H9 (cell line): Measurements from ENCODE around the gene KIF18B. TPM values are rescaled to one million over a fixed set of nuclear protein-coding genes. Genes with fewer than 3 reads are reported as not detected.

Experiments
- DNase-seq: peaks from one replicate; pipeline ENCODE4 v3.0.0-alpha.2; 2017
- H2AFZ ChIP-seq: one replicate; pipeline ENCODE4 v1.6.1; 2013; ENCODE audit warnings: mild to moderate bottlenecking, low read length, control low read depth, moderate library complexity
- H2AK5ac ChIP-seq: 2 replicates; pipeline ENCODE4 v1.6.1; 2013; ENCODE audit warnings: low read length, control low read depth, mixed read lengths; ENCODE audit not compliant: insufficient read length
- H2BK120ac ChIP-seq: one replicate; pipeline ENCODE4 v1.6.1; 2013; ENCODE audit warnings: low read depth, mild to moderate bottlenecking, low read length, control low read depth, inconsistent platforms; ENCODE audit not compliant: poor library complexity, severe bottlenecking
- H2BK12ac ChIP-seq: 2 replicates; pipeline ENCODE4 v1.6.1; 2013; ENCODE audit warnings: low read length, control low read depth, mixed read lengths, low read depth; ENCODE audit not compliant: insufficient read length
- H2BK15ac ChIP-seq: 2 replicates; pipeline ENCODE4 v1.6.1; 2013; ENCODE audit warnings: low read depth, low read length, control low read depth
- H2BK20ac ChIP-seq: one replicate; pipeline ENCODE4 v1.6.1; 2013; ENCODE audit warnings: low read depth, mild to moderate bottlenecking, low read length, control low read depth, inconsistent platforms; ENCODE audit not compliant: poor library complexity, severe bottlenecking
- H2BK5ac ChIP-seq: 2 replicates; pipeline ENCODE4 v1.6.1; 2013; ENCODE audit warnings: low read length, control low read depth, mixed read lengths; ENCODE audit not compliant: insufficient read length
- H3K14ac ChIP-seq: 2 replicates; pipeline ENCODE4 v1.6.1; 2013; ENCODE audit warnings: low read length, control low read depth; ENCODE audit not compliant: insufficient read depth
- H3K18ac ChIP-seq: 2 replicates; pipeline ENCODE4 v1.6.1; 2013; ENCODE audit warnings: low read depth, mild to moderate bottlenecking, mixed read lengths, low read length, control low read depth; ENCODE audit not compliant: insufficient read length
- H3K23ac ChIP-seq: 2 replicates; pipeline ENCODE4 v1.6.1; 2013; ENCODE audit warnings: low read length, control low read depth, mixed read lengths, low read depth; ENCODE audit not compliant: insufficient read length
- H3K23me2 ChIP-seq: 2 replicates; pipeline ENCODE4 v1.6.1; 2013; ENCODE audit warnings: low read depth, mild to moderate bottlenecking, mixed read lengths, low read length, control low read depth; ENCODE audit not compliant: insufficient read length, poor library complexity, severe bottlenecking
- H3K27ac ChIP-seq: 2 replicates; pipeline ENCODE4 v1.5.1; 2013; ENCODE audit warnings: low read length, control low read depth, mixed read lengths, low read depth; ENCODE audit not compliant: insufficient read length
- H3K27me3 ChIP-seq: 2 replicates; pipeline ENCODE4 v1.6.1; 2013; ENCODE audit warnings: low read length, control low read depth, inconsistent platforms; ENCODE audit not compliant: insufficient read depth
- H3K4ac ChIP-seq: 2 replicates; pipeline ENCODE4 v1.6.1; 2013; ENCODE audit warnings: low read depth, mild to moderate bottlenecking, control low read depth, inconsistent platforms, low read length, moderate library complexity
- H3K4me1 ChIP-seq: 2 replicates; pipeline ENCODE4 v1.6.1; 2013; ENCODE audit warnings: low read length, control low read depth, inconsistent platforms; ENCODE audit not compliant: insufficient read depth
- H3K4me2 ChIP-seq: 2 replicates; pipeline ENCODE4 v1.6.1; 2013; ENCODE audit warnings: low read length, control low read depth, mixed read lengths; ENCODE audit not compliant: insufficient read length, insufficient read depth
- H3K56ac ChIP-seq: 2 replicates; pipeline ENCODE4 v1.6.1; 2013; ENCODE audit warnings: low read depth, mild to moderate bottlenecking, mixed read lengths, low read length, control low read depth; ENCODE audit not compliant: insufficient read length
- H3K79me1 ChIP-seq: 2 replicates; pipeline ENCODE4 v1.6.1; 2013; ENCODE audit warnings: low read depth, mild to moderate bottlenecking, moderate library complexity, low read length, control low read depth, inconsistent platforms; ENCODE audit not compliant: insufficient read depth, poor library complexity, severe bottlenecking
- H3K79me2 ChIP-seq: 2 replicates; pipeline ENCODE4 v1.6.1; 2013; ENCODE audit warnings: low read length, control low read depth, inconsistent platforms; ENCODE audit not compliant: insufficient read depth
- H3K9ac ChIP-seq: 2 replicates; pipeline ENCODE4 v1.6.1; 2013; ENCODE audit warnings: low read length, control low read depth, mixed read lengths; ENCODE audit not compliant: insufficient read length; ENCODE audit errors: extremely low read depth
- H3K9me3 ChIP-seq: one replicate; pipeline ENCODE4 v1.6.1; 2013; ENCODE audit warnings: low read depth, low read length, inconsistent platforms; ENCODE audit not compliant: control insufficient read depth
- H3T11ph ChIP-seq: one replicate; pipeline ENCODE4 v1.6.1; 2013; ENCODE audit warnings: mild to moderate bottlenecking, low read length, control low read depth, inconsistent platforms
- H4K20me1 ChIP-seq: one replicate; pipeline ENCODE4 v1.6.1; 2013; ENCODE audit not compliant: control insufficient read depth, insufficient read length, insufficient read depth
- H4K5ac ChIP-seq: 2 replicates; pipeline ENCODE4 v1.6.1; 2013; ENCODE audit warnings: low read depth, mild to moderate bottlenecking, mixed read lengths, low read length, control low read depth; ENCODE audit not compliant: insufficient read length
- H4K8ac ChIP-seq: replicated peaks from 2 replicates; pipeline ENCODE4 v1.6.1; 2013; ENCODE audit warnings: low read length, control low read depth, mixed read lengths, low read depth; ENCODE audit not compliant: insufficient read length
- H4K91ac ChIP-seq: 2 replicates; pipeline ENCODE4 v1.6.1; 2013; ENCODE audit warnings: low read depth, mild to moderate bottlenecking, moderate library complexity, mixed read lengths, low read length, control low read depth; ENCODE audit not compliant: insufficient read length
- H3K27ac Mint-ChIP-seq, 3 experiments: 2 replicates in 2 of 3; 3 replicates in 1 of 3; pipeline ENCODE4 v1.8.0; 2020 to 2021; ENCODE audit warnings: mixed read lengths in 3 of 3, mild to moderate bottlenecking in 1 of 3, moderate library complexity in 1 of 3
- H3K27me3 Mint-ChIP-seq: 2 replicates; pipeline ENCODE4 v1.8.0; 2021; ENCODE audit warnings: low read depth, mild to moderate bottlenecking, moderate library complexity, mixed read lengths
- H3K36me3 Mint-ChIP-seq, 3 experiments: 2 replicates in 2 of 3; 3 replicates in 1 of 3; pipeline ENCODE4 v1.8.0; 2020 to 2021; ENCODE audit warnings: low read depth in 3 of 3, mixed read lengths in 3 of 3; ENCODE audit not compliant: insufficient read depth in 1 of 3
- H3K4me1 Mint-ChIP-seq, 2 experiments: 2 replicates each; pipeline ENCODE4 v1.8.0; 2020; ENCODE audit warnings: mixed read lengths in 2 of 2
- H3K4me3 Mint-ChIP-seq, 2 experiments: 2 replicates in 1 of 2; 3 replicates in 1 of 2; pipeline ENCODE4 v1.8.0; 2020 to 2021; ENCODE audit warnings: mild to moderate bottlenecking in 2 of 2, mixed read lengths in 2 of 2, moderate library complexity in 1 of 2
- H3K9me3 Mint-ChIP-seq, 2 experiments: 2 replicates in 1 of 2; 3 replicates in 1 of 2; pipeline ENCODE4 v1.8.0; 2020; ENCODE audit warnings: mild to moderate bottlenecking in 2 of 2, mixed read lengths in 2 of 2, moderate library complexity in 1 of 2
- WGBS: extraction: QIAGEN DNeasy Blood & Tissue Kit; methylation state at CpG from one replicate; pipeline ENCODE4 v1.1.7; 2013; ENCODE audit warnings: missing lambda C conversion rate, low lambda C conversion rate, mixed read lengths; ENCODE audit not compliant: insufficient read length; ENCODE audit errors: extremely low coverage; 5-methylcytosine and 5-hydroxymethylcytosine counted together
- total RNA-seq: library from RNA; stranded (reverse); gene quantifications from 2 replicates; pipeline ENCODE4 v1.2.1, GENCODE V29; 2021
- TF ChIP-seq, protein P1 (sequence below): fragments of 200-600 bp; sonication (generic); conservative IDR thresholded peaks from 3 replicates; pipeline ENCODE4 v1.8.0; 2021; ENCODE audit warnings: antibody characterized with exemption, mild to moderate bottlenecking

Gene KIF18B
- total RNA-seq, 1 experiment from 2014 or later = 51.8 TPM

GRCh38 chr17:44920565-44920940 is 27.0 kb downstream of the KIF18B start:
- Histone ChIP-seq H2BK120ac (no peak overlapping the region), H3K9ac (no peak overlapping the region), H2BK5ac (no peak overlapping the region), H3K9me3 (no peaks in the 10 kb centered on the region), H3K27ac (no peak overlapping the region), H4K20me1 (no peaks in the 10 kb centered on the region), H3K79me2 (no peaks in the 10 kb centered on the region), H3K4ac (no peak overlapping the region), H2BK15ac (no peak overlapping the region), H3K27me3 (0 out of 2 replicates have a peak, but pooled peaks cover 2% of the 10 kb centered on the region), H3K79me1 (no peaks in the 10 kb centered on the region), H2AK5ac (no peak overlapping the region), H2BK12ac (no peak overlapping the region), H3K14ac (no peak overlapping the region), H3K18ac (no peak overlapping the region), H2AFZ (no peak overlapping the region), H3T11ph (no peak overlapping the region), H2BK20ac (no peak overlapping the region), H3K23ac (no peak overlapping the region), H4K5ac (no peak overlapping the region), H4K8ac (no peak overlapping the region), H3K4me1 (peaks cover 7% of the 10 kb centered on the region; the same call in 1 of the 2 replicates), H3K23me2 (no peaks in the 10 kb centered on the region), H4K91ac (no peak overlapping the region), H3K56ac (no peak overlapping the region), H3K4me2 (no peak overlapping the region)
- no peaks in the 10 kb centered on the region for H3K9me3 Mint-ChIP-seq
- no CpG with 5 or more reads among the region's 7 CpGs for WGBS
- DNase-seq = peak; percentile 34
- peaks cover 22% of the 10 kb centered on the region for H3K27me3 Mint-ChIP-seq
- H3K4me3 Mint-ChIP-seq = peak overlapping the region in 1 of 2 experiments; percentile 4; a peak in 1 of 5 replicates
- TF ChIP-seq, protein P1, sequence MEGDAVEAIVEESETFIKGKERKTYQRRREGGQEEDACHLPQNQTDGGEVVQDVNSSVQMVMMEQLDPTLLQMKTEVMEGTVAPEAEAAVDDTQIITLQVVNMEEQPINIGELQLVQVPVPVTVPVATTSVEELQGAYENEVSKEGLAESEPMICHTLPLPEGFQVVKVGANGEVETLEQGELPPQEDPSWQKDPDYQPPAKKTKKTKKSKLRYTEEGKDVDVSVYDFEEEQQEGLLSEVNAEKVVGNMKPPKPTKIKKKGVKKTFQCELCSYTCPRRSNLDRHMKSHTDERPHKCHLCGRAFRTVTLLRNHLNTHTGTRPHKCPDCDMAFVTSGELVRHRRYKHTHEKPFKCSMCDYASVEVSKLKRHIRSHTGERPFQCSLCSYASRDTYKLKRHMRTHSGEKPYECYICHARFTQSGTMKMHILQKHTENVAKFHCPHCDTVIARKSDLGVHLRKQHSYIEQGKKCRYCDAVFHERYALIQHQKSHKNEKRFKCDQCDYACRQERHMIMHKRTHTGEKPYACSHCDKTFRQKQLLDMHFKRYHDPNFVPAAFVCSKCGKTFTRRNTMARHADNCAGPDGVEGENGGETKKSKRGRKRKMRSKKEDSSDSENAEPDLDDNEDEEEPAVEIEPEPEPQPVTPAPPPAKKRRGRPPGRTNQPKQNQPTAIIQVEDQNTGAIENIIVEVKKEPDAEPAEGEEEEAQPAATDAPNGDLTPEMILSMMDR = no peak
- peaks cover 2 to 5% (median 2%) of the 10 kb centered on the region in 3 experiments; a peak in 6 of 7 replicates for H3K36me3 Mint-ChIP-seq
- peaks cover 17 to 32% of the 10 kb centered on the region in 2 experiments for H3K4me1 Mint-ChIP-seq
- H3K27ac Mint-ChIP-seq = no peak overlapping the region
